ENCODE results near the gene C16orf90.
"Not testable (repeated sequence)": the region's sequence is repeated elsewhere in the genome, so short reads cannot be mapped to it uniquely, and the experiment has no call there.

Gene C16orf90, protein sequence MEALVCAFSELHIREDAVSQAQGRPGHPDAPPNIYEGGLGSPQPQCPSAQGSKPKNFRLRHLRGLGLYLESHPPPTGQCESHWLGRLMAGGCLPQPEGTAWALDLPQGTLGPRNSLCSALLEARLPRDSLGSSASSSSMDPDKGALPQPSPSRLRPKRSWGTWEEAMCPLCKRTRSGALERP

DNA sequence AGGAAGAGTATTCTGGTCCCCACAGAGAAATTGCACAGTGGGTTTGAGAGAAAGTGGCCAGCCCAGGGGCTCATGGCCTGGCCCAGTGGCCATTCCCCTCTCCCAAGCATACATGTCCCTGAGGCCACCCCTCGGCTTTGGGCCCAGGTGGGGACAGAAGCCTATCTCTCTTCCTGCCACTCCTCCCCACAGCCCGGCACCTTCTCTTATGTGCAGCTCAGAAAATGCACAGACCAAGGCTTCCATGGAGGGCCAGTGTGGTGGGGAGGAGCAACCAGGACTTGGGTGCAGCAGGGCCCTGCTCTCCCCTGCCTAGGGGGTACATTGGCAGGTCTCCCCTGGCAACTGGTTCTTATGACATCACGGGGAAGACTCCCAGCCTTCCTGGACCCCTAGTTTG, at the start of gene C16orf90:
Gene C16orf90 (minus strand): TSS at position 314 of the 400 bp plus-strand sequence. CDS start 68 bp downstream, at position 246.
- no peak within 1 kb of the TSS for H3K9ac ChIP-seq (ENCODE audit: low read length)
- no peaks in the 10 kb centered on the region for H3K9me3 ChIP-seq (ENCODE audit: control insufficient read depth, low read length)
- no peaks in the 10 kb centered on the region for H3K4me1 ChIP-seq (ENCODE audit: control insufficient read depth, insufficient read depth, low read length)
- no peaks in the 10 kb centered on the region for H3K27me3 ChIP-seq (ENCODE audit: control insufficient read depth, insufficient read depth, low read length)
- no peak within 1 kb of the TSS for H3K4me3 ChIP-seq (ENCODE audit: low read length)
- H3K36me3 ChIP-seq (ENCODE audit: control insufficient read depth, insufficient read depth, low read length): no peaks in the 10 kb centered on the region

DNA sequence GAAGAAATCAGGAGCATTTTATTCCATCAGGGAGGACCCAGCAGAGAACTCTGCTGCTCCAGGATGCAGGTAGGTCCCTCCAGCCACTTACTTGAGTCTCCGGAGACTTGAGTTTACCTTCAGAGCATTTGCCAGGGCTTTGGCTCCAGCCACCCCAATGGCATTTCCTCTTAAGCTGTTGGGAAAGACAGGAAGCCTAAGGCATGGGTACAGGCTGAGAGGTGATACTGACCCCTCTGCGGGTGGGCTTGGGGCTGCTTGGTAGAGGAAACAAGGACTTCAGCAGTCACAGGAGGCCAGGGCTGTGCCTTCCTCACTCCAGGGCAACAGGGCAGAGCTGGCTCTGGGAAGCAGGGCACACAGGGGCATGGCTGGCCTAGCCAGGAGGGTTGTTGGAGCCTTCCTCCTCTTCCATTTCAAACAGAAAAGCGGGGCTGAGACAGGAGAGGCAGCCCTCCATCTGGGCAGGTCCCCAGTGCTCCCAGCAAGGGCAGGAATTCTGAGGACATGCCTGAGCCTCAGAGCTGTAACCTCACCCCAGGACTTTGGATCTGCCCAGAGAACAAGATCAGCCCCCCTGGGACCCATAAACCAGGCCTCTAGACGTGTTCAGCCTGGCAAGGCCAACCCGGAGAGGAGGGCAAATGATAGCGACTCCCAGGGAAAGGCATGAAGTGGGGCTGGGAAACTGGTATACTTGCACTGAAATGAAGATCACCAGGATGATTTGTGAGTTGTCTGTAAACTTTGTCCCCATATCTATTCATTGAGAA, 47.5 kb upstream of the C16orf90 start:
- H3K36me3 ChIP-seq (ENCODE audit: control insufficient read depth, insufficient read depth, low read length): no peaks in the 10 kb centered on the region
- H3K9ac ChIP-seq (ENCODE audit: low read length): no peak overlapping the region
- no peaks in the 10 kb centered on the region for H3K4me1 ChIP-seq (ENCODE audit: control insufficient read depth, insufficient read depth, low read length)
- H3K4me3 ChIP-seq (ENCODE audit: low read length): no peak overlapping the region
- H3K27me3 ChIP-seq (ENCODE audit: control insufficient read depth, insufficient read depth, low read length): no peaks in the 10 kb centered on the region
- H3K9me3 ChIP-seq (ENCODE audit: control insufficient read depth, low read length): no peaks in the 10 kb centered on the region

- Histone ChIP-seq H3K9ac (ENCODE audit: low read length) (no peak overlapping the region), H3K9me3 (ENCODE audit: control insufficient read depth, low read length) (no peaks in the 10 kb centered on the region), H3K27me3 (ENCODE audit: control insufficient read depth, insufficient read depth, low read length) (no peaks in the 10 kb centered on the region), H3K4me1 (ENCODE audit: control insufficient read depth, insufficient read depth, low read length) (no peaks in the 10 kb centered on the region), H3K36me3 (ENCODE audit: control insufficient read depth, insufficient read depth, low read length) (no peaks in the 10 kb centered on the region), H3K4me3 (ENCODE audit: low read length) (no peak overlapping the region)
Observed at GRCh38 chr16:3541527-3542155, 46.4 kb upstream of the C16orf90 start.

GRCh38 chr16:3538222-3538621, 42.9 kb upstream of the C16orf90 start:
- H3K27me3 ChIP-seq (ENCODE audit: control insufficient read depth, insufficient read depth, low read length): no peaks in the 10 kb centered on the region
- no peak overlapping the region for H3K9ac ChIP-seq (ENCODE audit: low read length)
- no peaks in the 10 kb centered on the region for H3K4me1 ChIP-seq (ENCODE audit: control insufficient read depth, insufficient read depth, low read length)
- H3K36me3 ChIP-seq (ENCODE audit: control insufficient read depth, insufficient read depth, low read length): no peaks in the 10 kb centered on the region
- no peak overlapping the region for H3K4me3 ChIP-seq (ENCODE audit: low read length)
- no peaks in the 10 kb centered on the region for H3K9me3 ChIP-seq (ENCODE audit: control insufficient read depth, low read length)

DNA sequence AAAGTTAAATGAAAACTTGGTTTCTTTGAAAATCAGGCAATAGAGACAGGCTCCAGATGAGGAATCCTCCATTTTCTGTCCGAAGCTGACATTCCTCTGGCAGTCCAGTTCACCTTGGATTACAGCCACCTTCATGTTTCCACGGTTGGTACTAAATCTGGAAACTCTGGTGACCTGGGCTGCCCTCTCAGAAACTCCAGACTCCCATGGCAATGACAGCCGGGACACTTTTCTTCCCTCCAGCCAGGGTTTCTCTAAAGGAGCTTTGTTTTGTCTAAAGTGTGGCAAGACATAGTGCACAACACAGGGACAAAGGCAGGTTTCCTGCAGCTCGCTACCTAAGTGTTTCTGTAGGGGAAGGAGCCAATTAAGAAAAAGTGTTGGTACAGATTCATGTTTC, 41.6 kb upstream of the C16orf90 start:
- no peak overlapping the region for H3K9ac ChIP-seq (ENCODE audit: low read length)
- no peaks in the 10 kb centered on the region for H3K4me1 ChIP-seq (ENCODE audit: control insufficient read depth, insufficient read depth, low read length)
- no peaks in the 10 kb centered on the region for H3K27me3 ChIP-seq (ENCODE audit: control insufficient read depth, insufficient read depth, low read length)
- no peak overlapping the region for H3K4me3 ChIP-seq (ENCODE audit: low read length)
- H3K9me3 ChIP-seq (ENCODE audit: control insufficient read depth, low read length): no peaks in the 10 kb centered on the region
- no peaks in the 10 kb centered on the region for H3K36me3 ChIP-seq (ENCODE audit: control insufficient read depth, insufficient read depth, low read length)

- H3K9me3 ChIP-seq (ENCODE audit: control insufficient read depth, low read length): no peaks in the 10 kb centered on the region
- H3K4me1 ChIP-seq (ENCODE audit: control insufficient read depth, insufficient read depth, low read length): no peaks in the 10 kb centered on the region
- H3K36me3 ChIP-seq (ENCODE audit: control insufficient read depth, insufficient read depth, low read length): no peaks in the 10 kb centered on the region
- no peaks in the 10 kb centered on the region for H3K27me3 ChIP-seq (ENCODE audit: control insufficient read depth, insufficient read depth, low read length)
- no peak overlapping the region for H3K4me3 ChIP-seq (ENCODE audit: low read length)
- no peak overlapping the region for H3K9ac ChIP-seq (ENCODE audit: low read length)
Observed at GRCh38 chr16:3536271-3536731, 41.0 kb upstream of the C16orf90 start.

GRCh38 chr16:3534126-3534525, 38.8 kb upstream of the C16orf90 start:
- H3K4me1 ChIP-seq (ENCODE audit: control insufficient read depth, insufficient read depth, low read length): no peaks in the 10 kb centered on the region
- no peaks in the 10 kb centered on the region for H3K36me3 ChIP-seq (ENCODE audit: control insufficient read depth, insufficient read depth, low read length)
- H3K9ac ChIP-seq (ENCODE audit: low read length): no peak overlapping the region
- no peaks in the 10 kb centered on the region for H3K9me3 ChIP-seq (ENCODE audit: control insufficient read depth, low read length)
- no peak overlapping the region for H3K4me3 ChIP-seq (ENCODE audit: low read length)
- H3K27me3 ChIP-seq (ENCODE audit: control insufficient read depth, insufficient read depth, low read length): no peaks in the 10 kb centered on the region

DNA sequence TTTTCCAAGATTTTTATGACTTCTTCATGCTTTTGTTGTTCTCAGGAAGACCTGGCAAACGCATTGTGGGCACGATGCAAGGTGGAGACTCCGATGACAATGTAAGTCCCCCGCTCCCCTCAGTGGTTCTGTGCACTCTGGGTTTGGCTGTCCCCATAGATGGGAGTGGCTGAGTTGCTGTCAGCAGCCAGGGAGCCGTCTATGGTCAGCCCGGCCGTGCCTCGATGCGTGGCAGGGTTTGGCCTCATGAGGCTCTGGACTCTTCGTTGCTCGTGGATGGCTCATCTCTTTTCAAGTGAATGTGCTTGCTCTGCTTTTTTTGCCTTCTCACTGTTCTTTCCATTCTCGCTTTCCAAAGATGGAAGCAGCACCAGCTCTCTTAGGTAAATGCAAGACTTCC, 37.5 kb upstream of the C16orf90 start:
- Histone ChIP-seq H3K9me3 (ENCODE audit: control insufficient read depth, low read length) (no peaks in the 10 kb centered on the region), H3K36me3 (ENCODE audit: control insufficient read depth, insufficient read depth, low read length) (no peaks in the 10 kb centered on the region), H3K9ac (ENCODE audit: low read length) (no peak overlapping the region), H3K4me3 (ENCODE audit: low read length) (no peak overlapping the region), H3K4me1 (ENCODE audit: control insufficient read depth, insufficient read depth, low read length) (no peaks in the 10 kb centered on the region), H3K27me3 (ENCODE audit: control insufficient read depth, insufficient read depth, low read length) (no peaks in the 10 kb centered on the region)

- H3K9ac ChIP-seq (ENCODE audit: low read length): no peak overlapping the region
- H3K4me1 ChIP-seq (ENCODE audit: control insufficient read depth, insufficient read depth, low read length): no peaks in the 10 kb centered on the region
- H3K9me3 ChIP-seq (ENCODE audit: control insufficient read depth, low read length): no peaks in the 10 kb centered on the region
- H3K27me3 ChIP-seq (ENCODE audit: control insufficient read depth, insufficient read depth, low read length): no peaks in the 10 kb centered on the region
- H3K4me3 ChIP-seq (ENCODE audit: low read length): no peak overlapping the region
- no peaks in the 10 kb centered on the region for H3K36me3 ChIP-seq (ENCODE audit: control insufficient read depth, insufficient read depth, low read length)
Observed at GRCh38 chr16:3530371-3530914, 35.2 kb upstream of the C16orf90 start.

DNA sequence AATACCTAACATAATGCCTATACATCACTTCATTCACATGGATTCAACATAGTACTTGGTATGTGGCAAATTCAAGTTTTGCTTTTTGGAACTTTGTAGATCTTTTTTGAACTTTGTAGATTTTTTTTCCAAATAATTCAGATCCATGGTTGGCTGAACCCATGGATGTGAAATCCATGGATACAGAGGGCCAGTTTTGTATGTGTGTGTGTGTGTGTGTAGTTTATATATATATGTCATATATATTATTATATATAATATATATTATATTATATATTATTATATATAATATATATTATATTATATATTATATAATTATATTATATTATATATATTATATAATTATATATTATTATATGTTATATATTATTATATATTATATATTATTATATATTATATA, 33.9 kb upstream of the C16orf90 start:
- Histone ChIP-seq H3K36me3 (ENCODE audit: control insufficient read depth, insufficient read depth, low read length) (no peaks in the 10 kb centered on the region), H3K4me1 (ENCODE audit: control insufficient read depth, insufficient read depth, low read length) (no peaks in the 10 kb centered on the region), H3K9me3 (ENCODE audit: control insufficient read depth, low read length) (no peaks in the 10 kb centered on the region), H3K9ac (ENCODE audit: low read length) (no peak overlapping the region), H3K27me3 (ENCODE audit: control insufficient read depth, insufficient read depth, low read length) (no peaks in the 10 kb centered on the region), H3K4me3 (ENCODE audit: low read length) (no peak overlapping the region)

DNA sequence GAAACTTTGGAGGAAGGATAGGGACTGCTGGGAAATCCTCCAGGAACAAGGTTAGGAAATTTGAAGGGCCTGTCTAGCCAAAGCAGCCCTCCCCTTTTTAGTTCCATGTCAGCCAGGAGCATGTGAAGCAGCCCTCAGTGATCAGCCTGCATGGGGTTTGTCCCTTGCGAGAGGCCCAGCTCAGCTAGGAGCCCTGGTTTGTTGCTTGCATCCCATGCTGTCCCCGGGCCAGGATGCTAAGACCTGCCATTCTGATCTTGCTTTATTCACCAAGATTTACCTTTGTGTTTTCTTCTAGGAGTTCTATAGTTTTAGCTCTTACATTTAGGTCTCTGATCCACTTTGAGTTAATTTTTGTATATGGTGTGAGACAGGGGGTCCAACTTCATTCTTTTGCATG, 33.1 kb upstream of the C16orf90 start:
- H3K4me3 ChIP-seq (ENCODE audit: low read length): no peak overlapping the region
- H3K9me3 ChIP-seq (ENCODE audit: control insufficient read depth, low read length): no peaks in the 10 kb centered on the region
- no peak overlapping the region for H3K9ac ChIP-seq (ENCODE audit: low read length)
- H3K27me3 ChIP-seq (ENCODE audit: control insufficient read depth, insufficient read depth, low read length): no peaks in the 10 kb centered on the region
- H3K4me1 ChIP-seq (ENCODE audit: control insufficient read depth, insufficient read depth, low read length): no peaks in the 10 kb centered on the region
- no peaks in the 10 kb centered on the region for H3K36me3 ChIP-seq (ENCODE audit: control insufficient read depth, insufficient read depth, low read length)

- H3K36me3 ChIP-seq (ENCODE audit: control insufficient read depth, insufficient read depth, low read length); H3K9ac ChIP-seq (ENCODE audit: low read length): not testable (repeated sequence)
Observed at GRCh38 chr16:3527216-3527829, 32.0 kb upstream of the C16orf90 start.

More at GRCh38 chr16:3527216-3527829, 32.0 kb upstream of the C16orf90 start:
- not testable (repeated sequence) for H3K27me3 ChIP-seq (ENCODE audit: control insufficient read depth, insufficient read depth, low read length); H3K4me1 ChIP-seq (ENCODE audit: control insufficient read depth, insufficient read depth, low read length); H3K4me3 ChIP-seq (ENCODE audit: low read length); H3K9me3 ChIP-seq (ENCODE audit: control insufficient read depth, low read length)
